ENCODE data around the gene CA10.

Gene CA10

GRCh38 chr17:51668963-51669246 is 489.6 kb downstream of the CA10 start:
- DNase-seq (ENCODE audit: low spot score) = no peak
- in situ Hi-C loops (cut with MboI; ENCODE audit: low sequenced_read_pairs, unreplicated experiment) = no loop called here
- TF ChIP-seq CTCF (IDR thresholded peaks at IDR 0.05; ENCODE audit: borderline replicate concordance, control extremely low read depth, extremely low read depth, insufficient read depth, missing control alignments) = no peak

GRCh38 chr17:51668155-51668962 is 490.2 kb downstream of the CA10 start:
- in situ Hi-C loops (cut with MboI; ENCODE audit: low sequenced_read_pairs, unreplicated experiment) = no loop called here
- no peak for TF ChIP-seq CTCF (IDR thresholded peaks at IDR 0.05; ENCODE audit: borderline replicate concordance, control extremely low read depth, extremely low read depth, insufficient read depth, missing control alignments)
- no peak for DNase-seq (ENCODE audit: low spot score)

- no peak for TF ChIP-seq CTCF (IDR thresholded peaks at IDR 0.05; ENCODE audit: borderline replicate concordance, control extremely low read depth, extremely low read depth, insufficient read depth, missing control alignments)
- DNase-seq (ENCODE audit: low spot score) = no peak
- in situ Hi-C loops (cut with MboI; ENCODE audit: low sequenced_read_pairs, unreplicated experiment) = no loop called here
Observed at GRCh38 chr17:51667706-51668083, 490.8 kb downstream of the CA10 start.

GRCh38 chr17:51666971-51667705 is 491.4 kb downstream of the CA10 start:
- DNase-seq (ENCODE audit: low spot score) = no peak
- in situ Hi-C loops (cut with MboI; ENCODE audit: low sequenced_read_pairs, unreplicated experiment) = no loop called here
- no peak for TF ChIP-seq CTCF (IDR thresholded peaks at IDR 0.05; ENCODE audit: borderline replicate concordance, control extremely low read depth, extremely low read depth, insufficient read depth, missing control alignments)

- in situ Hi-C loops (cut with MboI; ENCODE audit: low sequenced_read_pairs, unreplicated experiment) = no loop called here
- TF ChIP-seq CTCF (IDR thresholded peaks at IDR 0.05; ENCODE audit: borderline replicate concordance, control extremely low read depth, extremely low read depth, insufficient read depth, missing control alignments) = no peak
- no peak for DNase-seq (ENCODE audit: low spot score)
Observed at GRCh38 chr17:51662204-51663056, 496.1 kb downstream of the CA10 start.

GRCh38 chr17:51661403-51661802 is 497.1 kb downstream of the CA10 start:
- TF ChIP-seq CTCF (IDR thresholded peaks at IDR 0.05; ENCODE audit: borderline replicate concordance, control extremely low read depth, extremely low read depth, insufficient read depth, missing control alignments) = no peak
- no peak for DNase-seq (ENCODE audit: low spot score)
- in situ Hi-C loops (cut with MboI; ENCODE audit: low sequenced_read_pairs, unreplicated experiment) = no loop called here
